Keratinocyte (primary cell): ENCODE results near the gene DLK2. TPM values are rescaled to one million over a fixed set of nuclear protein-coding genes. Genes with fewer than 3 reads are reported as not detected.

Source experiments
- DNase-seq: peaks from one replicate; pipeline ENCODE4 v3.0.0-alpha.2; 2011; ENCODE audit warnings: low read depth, missing footprints, low spot score
- FAIRE-seq: peaks from 2 replicates; lab custom pipeline; 2011; peaks lifted over from hg19 to GRCh38; lab: Jason Lieb, UNC
- H2AFZ ChIP-seq: 2 replicates; pipeline ENCODE4 v1.6.0; 2012; ENCODE audit warnings: low read length, control low read depth, inconsistent platforms; ENCODE audit not compliant: control insufficient read depth
- H3K27ac ChIP-seq: 2 replicates; pipeline ENCODE4 v1.5.1; 2011; ENCODE audit warnings: low read length; ENCODE audit not compliant: control insufficient read depth, insufficient read depth
- H3K27me3 ChIP-seq: 3 replicates; pipeline ENCODE4 v1.6.0; 2011; ENCODE audit warnings: low read length; ENCODE audit not compliant: control insufficient read depth, insufficient read depth; ENCODE audit errors: extremely low read depth
- H3K36me3 ChIP-seq, 2 experiments: 2 replicates in 1 of 2; 3 replicates in 1 of 2; pipeline ENCODE4 v1.5.1; 2011; ENCODE audit warnings: low read length in 2 of 2, mild to moderate bottlenecking in 1 of 2; ENCODE audit not compliant: control insufficient read depth in 2 of 2, insufficient read depth in 2 of 2; ENCODE audit errors: extremely low read depth in 1 of 2
- H3K4me1 ChIP-seq: 3 replicates; pipeline ENCODE4 v1.5.1; 2011; ENCODE audit warnings: low read length; ENCODE audit not compliant: control insufficient read depth, insufficient read depth; ENCODE audit errors: extremely low read depth
- H3K4me2 ChIP-seq: 3 replicates; pipeline ENCODE4 v1.6.0; 2011; ENCODE audit warnings: low read depth, low read length; ENCODE audit not compliant: control insufficient read depth, insufficient read depth; ENCODE audit errors: extremely low read depth
- H3K4me3 ChIP-seq, 3 experiments: fragments of 200-600 bp in 1 of 3; sonication (generic) in 1 of 3; 2 replicates in 2 of 3; 3 replicates in 1 of 3; pipeline ENCODE4 v1.5.1; 2011 to 2016; ENCODE audit warnings: low read length in 3 of 3, mild to moderate bottlenecking in 3 of 3, control low read depth in 2 of 3, inconsistent platforms in 1 of 3, low read depth in 1 of 3, mixed read lengths in 1 of 3, mixed run types in 1 of 3, moderate library complexity in 1 of 3; ENCODE audit not compliant: control insufficient read depth in 2 of 3, insufficient read depth in 2 of 3; ENCODE audit errors: extremely low read depth in 1 of 3
- H3K79me2 ChIP-seq: 2 replicates; pipeline ENCODE4 v1.6.0; 2012; ENCODE audit warnings: low read length; ENCODE audit not compliant: control insufficient read depth, insufficient read depth
- H3K9ac ChIP-seq: 3 replicates; pipeline ENCODE4 v1.6.0; 2011; ENCODE audit warnings: low read length; ENCODE audit not compliant: control insufficient read depth, insufficient read depth; ENCODE audit errors: extremely low read depth
- H3K9me1 ChIP-seq: 3 replicates; pipeline ENCODE4 v1.6.0; 2011; ENCODE audit warnings: low read length; ENCODE audit not compliant: control insufficient read depth, insufficient read depth; ENCODE audit errors: extremely low read depth
- H3K9me3 ChIP-seq: 2 replicates; pipeline ENCODE4 v1.5.1; 2012; ENCODE audit warnings: low read depth, low read length; ENCODE audit not compliant: control insufficient read depth
- H4K20me1 ChIP-seq: 3 replicates; pipeline ENCODE4 v1.6.0; 2011; ENCODE audit warnings: low read length; ENCODE audit not compliant: control insufficient read depth, insufficient read depth; ENCODE audit errors: extremely low read depth
- EZH2 ChIP-seq: IDR thresholded peaks from one replicate; pipeline ENCODE4 v1.6.1; 2012; ENCODE audit warnings: inconsistent platforms, mild to moderate bottlenecking, low read length, moderate library complexity
- dilution Hi-C: fragments of 300-500 bp; cut with MboI; formaldehyde crosslinking; loops from one replicate; pipeline ENCODE4 v1.7.0; 2020; ENCODE audit warnings: low sequenced_read_pairs; ENCODE audit not compliant: extremely low pct_ligation_motif_present
- polyA plus RNA-seq, 5 experiments: library from polyadenylated mRNA; depleted of rRNA in 3 of 5; stranded (reverse) in 3 of 5; stranded (forward) in 1 of 5; unstranded in 1 of 5; fragments of >200 nt; gene quantifications; 1 replicate in 1 of 5; 2 replicates in 3 of 5; 3 replicates in 1 of 5; pipeline versions ENCODE4 v1.2.1 to v1.2.3, GENCODE V29; 2011 to 2012; ENCODE audit warnings: missing spikeins in 2 of 5, low read depth in 1 of 5, low replicate concordance in 1 of 5
- TF ChIP-seq, protein P1 (sequence below), 3 experiments: IDR thresholded peaks in 1 of 3; conservative IDR thresholded peaks in 1 of 3; optimal IDR thresholded peaks in 1 of 3; 2 replicates in 2 of 3; 3 replicates in 1 of 3; pipeline versions ENCODE3 to v1.5.1; 2011; ENCODE audit warnings: low read length in 3 of 3, mild to moderate bottlenecking in 3 of 3, moderate library complexity in 2 of 3, control low read depth in 1 of 3, inconsistent platforms in 1 of 3; ENCODE audit not compliant: insufficient read depth in 2 of 3; ENCODE audit errors: extremely low read depth in 1 of 3

Gene DLK2
- polyA plus RNA-seq, 1 donor (not counting 4 experiments of a cell fraction or from before 2014, with no cell fraction given) = 19.8 TPM

DNA sequence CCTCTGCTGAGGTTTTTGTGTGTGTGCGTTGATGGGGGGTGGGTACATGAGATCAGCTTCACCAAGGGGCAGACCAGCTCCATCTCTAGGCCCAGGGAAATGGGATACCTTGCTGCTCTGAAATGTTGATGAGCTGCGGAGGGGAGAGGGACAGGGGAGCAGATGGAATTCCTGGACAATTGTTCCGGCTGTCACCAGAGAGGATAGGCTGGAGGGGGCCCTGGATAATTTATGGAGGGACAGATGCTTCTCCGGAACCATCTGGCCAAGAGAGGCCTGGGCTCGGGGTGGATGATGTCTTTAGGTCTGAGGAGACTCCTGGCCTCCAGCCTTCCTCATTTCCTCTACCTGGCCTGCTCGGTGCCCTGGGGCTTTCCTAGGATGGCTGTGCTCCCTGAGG lies 20.2 kb upstream of the DLK2 start:
- Histone ChIP-seq H3K4me3 (no peak overlapping the region), H3K27me3 (no peaks in the 10 kb centered on the region), H2AFZ (no peak overlapping the region), H3K9ac (no peak overlapping the region), H3K9me1 (no peaks in the 10 kb centered on the region), H3K4me2 (no peak overlapping the region), H3K27ac (no peak overlapping the region), H4K20me1 (no peaks in the 10 kb centered on the region), H3K36me3 (peaks cover 0 to 3% of the 10 kb centered on the region in 2 experiments), H3K9me3 (no peaks in the 10 kb centered on the region), H3K4me1 (peaks cover 28% of the 10 kb centered on the region), H3K79me2 (peaks cover 25% of the 10 kb centered on the region)
- no peak for DNase-seq
- TF ChIP-seq, protein P1, sequence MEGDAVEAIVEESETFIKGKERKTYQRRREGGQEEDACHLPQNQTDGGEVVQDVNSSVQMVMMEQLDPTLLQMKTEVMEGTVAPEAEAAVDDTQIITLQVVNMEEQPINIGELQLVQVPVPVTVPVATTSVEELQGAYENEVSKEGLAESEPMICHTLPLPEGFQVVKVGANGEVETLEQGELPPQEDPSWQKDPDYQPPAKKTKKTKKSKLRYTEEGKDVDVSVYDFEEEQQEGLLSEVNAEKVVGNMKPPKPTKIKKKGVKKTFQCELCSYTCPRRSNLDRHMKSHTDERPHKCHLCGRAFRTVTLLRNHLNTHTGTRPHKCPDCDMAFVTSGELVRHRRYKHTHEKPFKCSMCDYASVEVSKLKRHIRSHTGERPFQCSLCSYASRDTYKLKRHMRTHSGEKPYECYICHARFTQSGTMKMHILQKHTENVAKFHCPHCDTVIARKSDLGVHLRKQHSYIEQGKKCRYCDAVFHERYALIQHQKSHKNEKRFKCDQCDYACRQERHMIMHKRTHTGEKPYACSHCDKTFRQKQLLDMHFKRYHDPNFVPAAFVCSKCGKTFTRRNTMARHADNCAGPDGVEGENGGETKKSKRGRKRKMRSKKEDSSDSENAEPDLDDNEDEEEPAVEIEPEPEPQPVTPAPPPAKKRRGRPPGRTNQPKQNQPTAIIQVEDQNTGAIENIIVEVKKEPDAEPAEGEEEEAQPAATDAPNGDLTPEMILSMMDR (optimal IDR thresholded peaks at IDR 0.05 in 1 of 3, IDR thresholded peaks at IDR 0.05 in 1 of 3, conservative IDR thresholded peaks at IDR 0.05 in 1 of 3; ENCODE audit: extremely low read depth in 1 of 3, insufficient read depth in 2 of 3, low read length in 3 of 3) = no peak
- no peak for TF ChIP-seq EZH2
- no peak for FAIRE-seq
- dilution Hi-C loops = no loop called here

DNA sequence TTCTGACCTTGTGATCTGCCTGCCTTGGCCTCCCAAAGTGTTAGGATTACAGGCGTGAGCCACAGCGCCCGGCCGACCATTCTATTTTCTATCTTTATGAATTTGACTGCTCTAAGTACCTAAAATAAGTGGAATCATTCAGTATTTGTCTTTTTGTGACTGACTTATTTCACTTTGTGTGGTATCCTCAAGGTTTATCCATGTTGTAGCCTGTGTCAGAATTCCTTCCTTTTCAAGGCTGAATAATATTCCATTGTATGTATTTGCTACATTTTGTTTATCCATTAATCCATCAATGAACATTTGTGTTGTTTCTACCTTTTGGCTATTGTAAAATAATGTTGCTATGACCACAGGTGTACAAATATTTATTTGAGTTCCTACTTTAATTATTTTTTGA lies 17.2 kb upstream of the DLK2 start:
- H3K4me1 ChIP-seq = peaks cover 17% of the 10 kb centered on the region
- H4K20me1 ChIP-seq = no peaks in the 10 kb centered on the region
- no peak overlapping the region for H3K9ac ChIP-seq
- H3K27me3 ChIP-seq = no peaks in the 10 kb centered on the region
- no peaks in the 10 kb centered on the region for H3K9me1 ChIP-seq
- dilution Hi-C loops = no loop called here
- no peaks in the 10 kb centered on the region for H3K79me2 ChIP-seq
- H3K4me2 ChIP-seq = no peak overlapping the region
- H3K27ac ChIP-seq = no peak overlapping the region
- H3K9me3 ChIP-seq = no peaks in the 10 kb centered on the region
- no peak for DNase-seq
- no peak for FAIRE-seq
- H2AFZ ChIP-seq = no peak overlapping the region
- no peaks in the 10 kb centered on the region for H3K36me3 ChIP-seq
- H3K4me3 ChIP-seq = no peak overlapping the region
- TF ChIP-seq, protein P1 (optimal IDR thresholded peaks at IDR 0.05 in 1 of 3, IDR thresholded peaks at IDR 0.05 in 1 of 3, conservative IDR thresholded peaks at IDR 0.05 in 1 of 3; ENCODE audit: extremely low read depth in 1 of 3, insufficient read depth in 2 of 3, low read length in 3 of 3) = no peak
- no peak for TF ChIP-seq EZH2
